ENCODE data around the gene PGAP2. TPM values are rescaled to one million over a fixed set of nuclear protein-coding genes. Genes with fewer than 3 reads are reported as not detected.
"Not testable (repeated sequence)": the region's sequence is repeated elsewhere in the genome, so short reads cannot be mapped to it uniquely, and the experiment has no call there.

PGAP2 gene
- polyA plus RNA-seq, 2 donors: 34.0 to 36.9 TPM

GRCh38 chr11:3786781-3787428 lies 21.5 kb upstream of the PGAP2 start:
- Histone ChIP-seq H3K4me3 (ENCODE audit: low read depth in 1 of 2, low read length in 2 of 2) (no peak overlapping the region), H3K27me3 (ENCODE audit: control insufficient read depth in 1 of 2, insufficient read depth in 2 of 2, low read length in 2 of 2) (no peaks in the 10 kb centered on the region), H3K9me3 (ENCODE audit: control insufficient read depth in 2 of 2, insufficient read depth in 1 of 2, low read depth in 1 of 2, low read length in 1 of 2) (no peaks in the 10 kb centered on the region), H3K27ac (ENCODE audit: low read depth in 2 of 2, low read length in 1 of 2) (no peak overlapping the region), H3K36me3 (ENCODE audit: control insufficient read depth in 2 of 2, insufficient read depth in 2 of 2, low read length in 1 of 2) (peaks cover 0 to 5% of the 10 kb centered on the region in 2 donors), H3K4me1 (ENCODE audit: control insufficient read depth in 2 of 2, insufficient read depth in 2 of 2, low read length in 1 of 2) (no peaks in the 10 kb centered on the region)
- 63 to 64% methylated on average over 8 of the region's 8 CpGs for WGBS, 2 donors

GRCh38 chr11:3794387-3794786 lies 14.0 kb upstream of the PGAP2 start:
- peaks cover 3 to 14% of the 10 kb centered on the region in 2 donors for H3K36me3 ChIP-seq (ENCODE audit: control insufficient read depth in 2 of 2, insufficient read depth in 2 of 2, low read length in 1 of 2)
- WGBS, 2 donors: 92 to 93% methylated on average over 10 of the region's 10 CpGs
- not testable (repeated sequence) for H3K27ac ChIP-seq (ENCODE audit: low read depth in 2 of 2, low read length in 1 of 2); H3K4me1 ChIP-seq (ENCODE audit: control insufficient read depth in 2 of 2, insufficient read depth in 2 of 2, low read length in 1 of 2); H3K4me3 ChIP-seq (ENCODE audit: low read depth in 1 of 2, low read length in 2 of 2); H3K9me3 ChIP-seq (ENCODE audit: control insufficient read depth in 2 of 2, insufficient read depth in 1 of 2, low read depth in 1 of 2, low read length in 1 of 2); H3K27me3 ChIP-seq (ENCODE audit: control insufficient read depth in 1 of 2, insufficient read depth in 2 of 2, low read length in 2 of 2)

- Histone ChIP-seq H3K36me3 (ENCODE audit: control insufficient read depth in 2 of 2, insufficient read depth in 2 of 2, low read length in 1 of 2) (peaks cover 3 to 12% of the 10 kb centered on the region in 2 donors), H3K27ac (ENCODE audit: low read depth in 2 of 2, low read length in 1 of 2) (no peak overlapping the region), H3K4me1 (ENCODE audit: control insufficient read depth in 2 of 2, insufficient read depth in 2 of 2, low read length in 1 of 2) (no peaks in the 10 kb centered on the region), H3K27me3 (ENCODE audit: control insufficient read depth in 1 of 2, insufficient read depth in 2 of 2, low read length in 2 of 2) (no peaks in the 10 kb centered on the region), H3K4me3 (ENCODE audit: low read depth in 1 of 2, low read length in 2 of 2) (peak overlapping the region in 1 of 2 donors; percentile 74), H3K9me3 (ENCODE audit: control insufficient read depth in 2 of 2, insufficient read depth in 1 of 2, low read depth in 1 of 2, low read length in 1 of 2) (no peaks in the 10 kb centered on the region)
- WGBS, 2 donors: 81% methylated on average over 8 of the region's 8 CpGs
Observed at GRCh38 chr11:3795131-3796001, 13.0 kb upstream of the PGAP2 start.

DNA sequence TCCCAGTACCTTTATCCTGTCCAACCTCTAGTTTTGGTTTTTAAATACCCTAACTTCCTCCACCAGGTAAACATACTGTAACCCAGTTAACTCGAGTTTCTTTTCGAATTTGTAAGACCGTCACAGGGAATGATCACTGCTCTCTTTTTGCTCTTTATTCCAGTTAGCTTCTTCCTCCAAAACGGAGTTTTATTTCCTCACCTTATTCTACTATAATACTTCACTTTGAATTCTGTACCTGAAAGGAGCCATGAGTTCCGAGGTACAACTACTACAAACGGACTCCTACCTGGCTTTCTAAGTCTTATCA lies 12.4 kb upstream of the PGAP2 start:
- H3K36me3 ChIP-seq (ENCODE audit: control insufficient read depth in 2 of 2, insufficient read depth in 2 of 2, low read length in 1 of 2): peaks cover 3 to 12% of the 10 kb centered on the region in 2 donors
- H3K4me3 ChIP-seq (ENCODE audit: low read depth in 1 of 2, low read length in 2 of 2): peak overlapping the region in 1 of 2 donors; percentile 74
- H3K27ac ChIP-seq (ENCODE audit: low read depth in 2 of 2, low read length in 1 of 2): no peak overlapping the region
- WGBS, 2 donors: 26 to 28% methylated on average over 6 of the region's 6 CpGs
- H3K4me1 ChIP-seq (ENCODE audit: control insufficient read depth in 2 of 2, insufficient read depth in 2 of 2, low read length in 1 of 2): no peaks in the 10 kb centered on the region
- H3K27me3 ChIP-seq (ENCODE audit: control insufficient read depth in 1 of 2, insufficient read depth in 2 of 2, low read length in 2 of 2): no peaks in the 10 kb centered on the region
- no peaks in the 10 kb centered on the region for H3K9me3 ChIP-seq (ENCODE audit: control insufficient read depth in 2 of 2, insufficient read depth in 1 of 2, low read depth in 1 of 2, low read length in 1 of 2)

DNA sequence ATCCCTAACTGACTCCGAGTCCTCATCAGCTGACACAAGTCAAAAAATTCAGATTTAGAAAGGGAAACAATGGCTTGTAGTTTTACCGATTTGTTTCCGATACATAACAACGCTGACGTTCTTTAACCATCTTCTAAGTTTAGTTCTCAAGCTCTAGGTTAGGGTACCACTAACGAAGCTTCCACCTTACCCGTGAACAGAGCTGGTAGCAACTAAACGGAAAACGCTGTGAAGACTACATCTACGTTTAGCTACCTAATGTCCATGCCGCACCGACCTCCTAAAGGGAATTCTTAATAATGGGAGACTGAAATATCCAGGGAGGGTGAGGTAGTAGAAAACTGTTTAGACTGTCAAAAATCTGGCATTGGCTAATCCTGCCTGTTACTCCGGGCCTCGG lies 12.0 kb upstream of the PGAP2 start:
- no peaks in the 10 kb centered on the region for H3K4me1 ChIP-seq (ENCODE audit: control insufficient read depth in 2 of 2, insufficient read depth in 2 of 2, low read length in 1 of 2)
- peak overlapping the region; percentile 74 to 95 for H3K4me3 ChIP-seq (ENCODE audit: low read depth in 1 of 2, low read length in 2 of 2)
- peak overlapping the region in 1 of 2 donors; percentile 62 for H3K27ac ChIP-seq (ENCODE audit: low read depth in 2 of 2, low read length in 1 of 2)
- no peaks in the 10 kb centered on the region for H3K9me3 ChIP-seq (ENCODE audit: control insufficient read depth in 2 of 2, insufficient read depth in 1 of 2, low read depth in 1 of 2, low read length in 1 of 2)
- no peaks in the 10 kb centered on the region for H3K27me3 ChIP-seq (ENCODE audit: control insufficient read depth in 1 of 2, insufficient read depth in 2 of 2, low read length in 2 of 2)
- H3K36me3 ChIP-seq (ENCODE audit: control insufficient read depth in 2 of 2, insufficient read depth in 2 of 2, low read length in 1 of 2): peaks cover 3 to 12% of the 10 kb centered on the region in 2 donors
- WGBS, 2 donors: 8 to 9% methylated on average over 14 of the region's 14 CpGs

DNA sequence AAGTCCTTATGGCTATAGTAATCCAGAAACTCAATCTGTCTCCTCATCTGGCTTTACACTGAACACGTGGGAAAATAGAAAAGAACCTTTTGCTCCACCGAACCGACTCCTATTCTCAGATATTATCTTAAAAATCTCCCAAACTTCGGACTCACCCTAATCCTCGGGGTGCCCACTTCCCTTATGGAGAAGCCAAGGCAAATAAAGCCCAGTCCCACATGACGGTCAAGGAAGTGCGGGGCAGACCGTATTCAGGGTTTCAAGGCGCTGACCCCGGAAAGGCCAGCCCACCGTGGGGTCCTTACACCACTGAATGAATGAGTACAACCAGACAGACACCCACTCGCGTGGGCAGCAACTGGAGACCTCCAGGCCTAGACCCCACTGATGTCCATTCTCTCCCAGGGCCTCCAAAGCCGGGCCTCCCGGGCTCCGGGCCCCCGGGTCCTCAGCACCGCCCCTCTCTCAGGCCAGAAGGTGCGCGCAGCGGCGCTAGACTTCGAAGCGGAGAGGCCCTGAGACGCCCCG lies 11.5 kb upstream of the PGAP2 start:
- WGBS, 2 donors: 1% methylated on average over 25 to 26 of the region's 26 CpGs

DNA sequence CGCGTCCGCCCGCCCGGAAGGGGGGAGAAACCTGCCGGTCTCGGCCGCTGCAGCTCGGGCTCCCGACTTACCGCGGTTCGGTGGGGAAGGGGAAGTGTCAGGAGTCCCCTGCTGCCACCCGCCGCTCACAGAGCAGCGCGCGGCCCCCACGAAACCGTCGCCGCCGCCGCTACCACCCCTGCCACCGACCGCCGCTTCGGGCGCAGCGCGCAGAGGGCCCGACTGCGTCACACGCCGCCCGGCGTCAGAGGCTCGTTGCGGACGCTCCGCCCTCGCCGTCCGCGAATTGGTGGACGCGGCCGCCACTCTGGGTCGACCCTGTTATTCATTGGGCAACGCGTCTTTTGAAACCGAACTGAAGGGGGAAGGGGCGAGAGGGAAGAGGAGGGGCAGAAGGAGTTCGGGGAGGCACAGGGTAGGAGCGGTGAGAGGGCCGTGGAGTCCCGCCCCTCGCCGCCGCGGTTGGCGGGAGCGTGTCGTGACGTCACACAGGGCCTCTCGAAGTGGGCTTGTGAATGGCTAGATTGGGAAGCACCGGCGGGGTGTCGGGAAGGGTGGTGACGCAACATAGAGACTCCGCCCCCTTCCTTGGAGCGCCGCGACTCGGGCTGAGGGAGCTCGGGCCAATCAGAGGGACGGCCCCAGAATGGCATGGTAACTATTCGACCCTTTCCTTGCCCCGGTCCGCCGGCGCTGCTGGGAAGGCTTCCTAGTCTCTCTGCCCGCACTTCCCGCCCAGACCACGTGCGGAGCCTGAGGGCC lies 10.8 kb upstream of the PGAP2 start, which contains the start of gene NUP98:
NUP98 (minus strand) TSS at position 226 of the 762 bp plus-strand sequence. CDS start 15,437 bp downstream, outside the sequence.
- Histone ChIP-seq H3K4me3 (ENCODE audit: low read depth in 1 of 2, low read length in 2 of 2) (peak within 1 kb of the TSS; percentile 74 to 95), H3K9me3 (ENCODE audit: control insufficient read depth in 2 of 2, insufficient read depth in 1 of 2, low read depth in 1 of 2, low read length in 1 of 2) (no peaks in the 10 kb centered on the region), H3K27ac (ENCODE audit: low read depth in 2 of 2, low read length in 1 of 2) (peak within 1 kb of the TSS; percentile 93 to 95), H3K4me1 (ENCODE audit: control insufficient read depth in 2 of 2, insufficient read depth in 2 of 2, low read length in 1 of 2) (no peaks in the 10 kb centered on the region), H3K36me3 (ENCODE audit: control insufficient read depth in 2 of 2, insufficient read depth in 2 of 2, low read length in 1 of 2) (peaks cover 3 to 12% of the 10 kb centered on the region in 2 donors), H3K27me3 (ENCODE audit: control insufficient read depth in 1 of 2, insufficient read depth in 2 of 2, low read length in 2 of 2) (no peaks in the 10 kb centered on the region)
- 0% methylated on average over 84 to 86 of the region's 86 CpGs for WGBS, 2 donors

More for the DNA sequence above, 11.5 kb upstream of the PGAP2 start:
- peaks cover 3 to 12% of the 10 kb centered on the region in 2 donors for H3K36me3 ChIP-seq (ENCODE audit: control insufficient read depth in 2 of 2, insufficient read depth in 2 of 2, low read length in 1 of 2)
- H3K27me3 ChIP-seq (ENCODE audit: control insufficient read depth in 1 of 2, insufficient read depth in 2 of 2, low read length in 2 of 2): no peaks in the 10 kb centered on the region
- H3K4me3 ChIP-seq (ENCODE audit: low read depth in 1 of 2, low read length in 2 of 2): peak overlapping the region; percentile 74 to 95
- H3K9me3 ChIP-seq (ENCODE audit: control insufficient read depth in 2 of 2, insufficient read depth in 1 of 2, low read depth in 1 of 2, low read length in 1 of 2): no peaks in the 10 kb centered on the region
- H3K27ac ChIP-seq (ENCODE audit: low read depth in 2 of 2, low read length in 1 of 2): peak overlapping the region; percentile 88 to 95
- no peaks in the 10 kb centered on the region for H3K4me1 ChIP-seq (ENCODE audit: control insufficient read depth in 2 of 2, insufficient read depth in 2 of 2, low read length in 1 of 2)

DNA sequence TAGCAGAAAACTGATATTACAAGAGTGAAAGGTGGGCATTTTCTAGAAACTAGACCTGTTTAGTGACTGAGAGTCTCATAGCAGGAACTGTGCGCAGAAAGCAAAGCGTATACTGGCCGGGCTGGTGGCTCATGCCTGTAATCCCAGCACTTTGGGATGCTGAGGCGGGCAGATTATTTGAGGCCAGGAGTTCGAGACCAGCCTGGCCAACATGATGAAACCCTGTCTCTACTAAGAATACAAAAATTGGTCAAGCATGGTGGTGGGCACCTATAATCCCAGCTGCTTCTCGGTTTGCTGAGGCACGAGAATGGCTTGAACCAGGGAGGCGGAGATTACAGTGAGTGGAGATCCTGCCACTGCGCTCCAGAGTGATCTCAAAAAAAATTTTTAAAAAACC lies 9.2 kb upstream of the PGAP2 start:
- Histone ChIP-seq H3K9me3 (ENCODE audit: control insufficient read depth in 2 of 2, insufficient read depth in 1 of 2, low read depth in 1 of 2, low read length in 1 of 2) (no peaks in the 10 kb centered on the region), H3K27me3 (ENCODE audit: control insufficient read depth in 1 of 2, insufficient read depth in 2 of 2, low read length in 2 of 2) (no peaks in the 10 kb centered on the region), H3K4me3 (ENCODE audit: low read depth in 1 of 2, low read length in 2 of 2) (no peak overlapping the region), H3K36me3 (ENCODE audit: control insufficient read depth in 2 of 2, insufficient read depth in 2 of 2, low read length in 1 of 2) (peaks cover 0 to 6% of the 10 kb centered on the region in 2 donors), H3K4me1 (ENCODE audit: control insufficient read depth in 2 of 2, insufficient read depth in 2 of 2, low read length in 1 of 2) (no peaks in the 10 kb centered on the region), H3K27ac (ENCODE audit: low read depth in 2 of 2, low read length in 1 of 2) (no peak overlapping the region)
- WGBS, 2 donors: 93 to 95% methylated on average over 9 of the region's 9 CpGs

- no peaks in the 10 kb centered on the region for H3K36me3 ChIP-seq (ENCODE audit: control insufficient read depth in 2 of 2, insufficient read depth in 2 of 2, low read length in 1 of 2)
- no peak overlapping the region for H3K4me3 ChIP-seq (ENCODE audit: low read depth in 1 of 2, low read length in 2 of 2)
- 66 to 96% methylated on average over 5 of the region's 5 CpGs for WGBS, 2 donors
- no peaks in the 10 kb centered on the region for H3K27me3 ChIP-seq (ENCODE audit: control insufficient read depth in 1 of 2, insufficient read depth in 2 of 2, low read length in 2 of 2)
- H3K27ac ChIP-seq (ENCODE audit: low read depth in 2 of 2, low read length in 1 of 2): no peak overlapping the region
- H3K9me3 ChIP-seq (ENCODE audit: control insufficient read depth in 2 of 2, insufficient read depth in 1 of 2, low read depth in 1 of 2, low read length in 1 of 2): no peaks in the 10 kb centered on the region
- no peaks in the 10 kb centered on the region for H3K4me1 ChIP-seq (ENCODE audit: control insufficient read depth in 2 of 2, insufficient read depth in 2 of 2, low read length in 1 of 2)
Observed at GRCh38 chr11:3799873-3800272, 8.5 kb upstream of the PGAP2 start.

Measured in esophagus (tissue), 2 donors.